Type B pancreatic cell (in vitro differentiated cells): ENCODE data around the gene SLC25A25. TPM values are rescaled to one million over a fixed set of nuclear protein-coding genes. Genes with fewer than 3 reads are reported as not detected.

Experiments used
- DNase-seq: peaks from one replicate; pipeline ENCODE4 v3.0.0; 2021; ENCODE audit warnings: mixed read lengths; ENCODE audit not compliant: unreplicated experiment; ENCODE audit errors: extremely low spot score
- H3K27ac Mint-ChIP-seq: 2 replicates; pipeline ENCODE4 v1.8.0; 2021; ENCODE audit warnings: mild to moderate bottlenecking, mixed read lengths
- H3K27me3 Mint-ChIP-seq: 2 replicates; pipeline ENCODE4 v1.8.0; 2021; ENCODE audit warnings: mixed read lengths
- H3K36me3 Mint-ChIP-seq: 2 replicates; pipeline ENCODE4 v1.8.0; 2021; ENCODE audit warnings: mixed read lengths
- H3K4me1 Mint-ChIP-seq: one replicate; pipeline ENCODE4 v1.8.0; 2021; ENCODE audit warnings: mixed read lengths; ENCODE audit not compliant: unreplicated experiment
- H3K4me3 Mint-ChIP-seq: 2 replicates; pipeline ENCODE4 v1.8.0; 2021; ENCODE audit warnings: mild to moderate bottlenecking, mixed read lengths
- H3K9me3 Mint-ChIP-seq: 2 replicates; pipeline ENCODE4 v1.8.0; 2021; ENCODE audit warnings: mixed read lengths
- total RNA-seq: library from RNA; stranded (reverse); gene quantifications from 2 replicates; pipeline ENCODE4 v1.2.1, GENCODE V29; 2021; ENCODE audit warnings: low replicate concordance
- TF ChIP-seq, protein P1 (sequence below): fragments of 200-600 bp; sonication (generic); conservative IDR thresholded peaks from 2 replicates; pipeline ENCODE4 v1.5.0; 2021; ENCODE audit warnings: antibody characterized with exemption, mild to moderate bottlenecking

The SLC25A25 gene
- total RNA-seq, 1 donor from 2014 or later = 19.1 TPM

DNA sequence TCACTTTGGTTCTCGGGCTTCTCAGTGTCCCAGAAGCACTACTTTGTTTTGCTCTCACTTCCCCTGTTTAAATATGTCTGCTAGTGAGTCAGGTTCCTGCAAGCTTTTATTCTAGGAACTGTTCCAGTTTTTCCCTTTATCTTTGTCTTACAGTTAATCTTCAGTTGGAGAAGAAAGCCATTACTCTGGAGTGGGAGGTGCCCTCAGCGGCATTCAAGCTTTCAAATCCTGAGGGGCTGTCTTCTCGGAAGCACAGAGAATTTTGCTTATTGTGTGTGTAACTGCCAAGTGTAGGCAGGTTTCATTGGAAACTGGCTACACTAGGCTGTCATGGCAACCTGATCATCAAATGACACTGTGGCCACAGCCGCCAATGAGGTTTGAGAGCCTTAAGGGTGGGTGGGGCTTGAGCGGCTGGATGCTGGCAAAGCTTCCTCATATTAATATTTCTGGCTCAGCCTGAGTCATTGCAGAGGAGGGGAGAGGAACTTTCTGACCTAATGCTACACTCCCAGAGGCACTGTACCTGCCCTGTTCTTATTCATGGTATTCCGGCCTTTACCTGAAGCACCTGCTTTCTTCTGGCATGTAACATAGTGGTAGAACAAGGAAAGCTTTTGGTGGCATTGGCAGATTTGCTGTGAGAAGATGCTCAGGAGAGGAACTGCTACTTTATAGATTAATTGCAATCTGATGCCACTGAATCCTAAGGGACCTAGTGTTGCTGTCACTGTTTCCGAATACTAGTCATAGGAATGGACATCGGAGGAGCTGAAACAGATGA lies 26.3 kb downstream of the SLC25A25 start:
- no peaks in the 10 kb centered on the region for H3K36me3 Mint-ChIP-seq
- H3K4me3 Mint-ChIP-seq = peak overlapping the region; percentile 79
- no peaks in the 10 kb centered on the region for H3K9me3 Mint-ChIP-seq
- TF ChIP-seq, protein P1, sequence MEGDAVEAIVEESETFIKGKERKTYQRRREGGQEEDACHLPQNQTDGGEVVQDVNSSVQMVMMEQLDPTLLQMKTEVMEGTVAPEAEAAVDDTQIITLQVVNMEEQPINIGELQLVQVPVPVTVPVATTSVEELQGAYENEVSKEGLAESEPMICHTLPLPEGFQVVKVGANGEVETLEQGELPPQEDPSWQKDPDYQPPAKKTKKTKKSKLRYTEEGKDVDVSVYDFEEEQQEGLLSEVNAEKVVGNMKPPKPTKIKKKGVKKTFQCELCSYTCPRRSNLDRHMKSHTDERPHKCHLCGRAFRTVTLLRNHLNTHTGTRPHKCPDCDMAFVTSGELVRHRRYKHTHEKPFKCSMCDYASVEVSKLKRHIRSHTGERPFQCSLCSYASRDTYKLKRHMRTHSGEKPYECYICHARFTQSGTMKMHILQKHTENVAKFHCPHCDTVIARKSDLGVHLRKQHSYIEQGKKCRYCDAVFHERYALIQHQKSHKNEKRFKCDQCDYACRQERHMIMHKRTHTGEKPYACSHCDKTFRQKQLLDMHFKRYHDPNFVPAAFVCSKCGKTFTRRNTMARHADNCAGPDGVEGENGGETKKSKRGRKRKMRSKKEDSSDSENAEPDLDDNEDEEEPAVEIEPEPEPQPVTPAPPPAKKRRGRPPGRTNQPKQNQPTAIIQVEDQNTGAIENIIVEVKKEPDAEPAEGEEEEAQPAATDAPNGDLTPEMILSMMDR = no peak
- H3K27me3 Mint-ChIP-seq = no peaks in the 10 kb centered on the region
- H3K4me1 Mint-ChIP-seq = peaks cover 58% of the 10 kb centered on the region
- peak; percentile 84 for DNase-seq
- peak overlapping the region; percentile 99 for H3K27ac Mint-ChIP-seq

DNA sequence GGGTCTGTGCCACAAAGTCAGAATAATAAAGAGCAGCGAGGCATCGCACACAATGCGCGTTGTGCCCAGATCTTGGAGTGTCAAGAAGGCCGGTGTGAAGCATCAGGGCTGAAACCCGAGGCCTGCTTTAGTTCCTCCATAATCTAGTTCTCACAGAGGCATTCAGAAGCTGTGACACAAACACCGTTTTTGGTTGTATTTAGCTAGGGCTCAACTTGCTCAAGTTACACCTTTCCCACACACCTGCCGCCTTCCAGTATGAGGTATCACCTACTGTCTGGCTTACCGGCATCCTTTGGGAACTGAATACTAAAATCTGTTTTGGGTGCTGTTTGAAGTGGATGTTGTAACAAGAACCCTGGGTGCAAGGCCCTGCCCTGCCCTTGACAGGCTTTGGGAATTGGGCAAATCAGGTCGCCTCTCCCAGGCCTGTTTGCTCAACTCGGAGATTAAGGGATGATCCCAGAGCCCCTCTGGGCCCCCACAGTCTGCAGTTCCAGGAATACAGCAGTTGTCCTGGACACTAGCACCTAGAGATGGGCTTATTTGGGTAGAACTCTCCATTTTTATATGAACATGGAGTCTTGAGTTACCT lies 27.0 kb downstream of the SLC25A25 start:
- TF ChIP-seq, protein P1 = no peak
- peak overlapping the region; percentile 99 for H3K27ac Mint-ChIP-seq
- no peak overlapping the region for H3K4me3 Mint-ChIP-seq
- no peaks in the 10 kb centered on the region for H3K27me3 Mint-ChIP-seq
- no peaks in the 10 kb centered on the region for H3K36me3 Mint-ChIP-seq
- H3K4me1 Mint-ChIP-seq = peaks cover 58% of the 10 kb centered on the region
- no peak for DNase-seq
- H3K9me3 Mint-ChIP-seq = no peaks in the 10 kb centered on the region

DNA sequence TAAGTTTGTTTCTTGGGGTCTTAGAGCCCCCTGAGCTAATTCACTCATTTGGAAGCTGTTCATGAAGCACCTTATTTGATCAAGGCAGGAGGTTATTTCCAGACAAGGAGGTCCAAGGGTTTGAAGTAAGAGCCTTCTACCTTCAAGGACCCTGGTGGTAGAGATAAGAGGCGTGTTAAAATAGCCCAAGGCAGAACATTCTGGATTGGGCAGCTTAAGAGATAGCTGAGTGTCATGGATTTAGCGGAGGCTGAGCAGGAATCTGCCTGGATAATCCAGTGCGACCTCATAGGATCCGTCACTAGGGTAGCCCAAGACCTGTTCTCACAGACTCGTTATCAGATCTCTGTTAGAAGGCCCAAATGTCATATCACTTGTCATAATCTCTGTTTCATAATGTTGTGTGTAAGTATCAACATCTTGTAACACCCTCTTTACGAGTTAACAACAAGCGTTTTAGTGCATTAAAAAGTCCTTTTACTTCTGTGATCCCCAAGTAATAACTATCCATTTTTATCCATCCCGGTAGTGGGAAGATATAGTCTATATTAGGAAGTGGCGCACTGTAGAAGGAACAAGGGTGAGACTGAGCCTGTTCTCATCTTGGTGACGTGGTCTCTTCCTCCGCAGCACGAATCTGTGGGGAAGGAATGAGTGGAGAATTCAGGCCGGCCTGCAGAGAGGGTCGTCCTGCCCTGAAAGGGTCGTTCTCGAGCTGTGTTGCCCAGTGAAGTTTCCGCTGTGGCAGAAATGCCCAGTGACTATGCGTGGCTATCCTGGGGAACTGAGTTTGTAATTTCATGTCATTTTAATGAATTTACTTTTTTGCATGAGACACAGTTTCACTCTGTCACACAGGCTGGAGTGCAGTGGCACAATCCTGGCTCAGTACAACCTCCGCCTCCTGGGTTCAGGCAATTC lies 28.8 kb downstream of the SLC25A25 start:
- DNase-seq = no peak
- peak overlapping the region; percentile 28 for H3K4me3 Mint-ChIP-seq
- H3K4me1 Mint-ChIP-seq = peaks cover 56% of the 10 kb centered on the region
- H3K9me3 Mint-ChIP-seq = no peaks in the 10 kb centered on the region
- H3K36me3 Mint-ChIP-seq = peaks cover 6% of the 10 kb centered on the region
- TF ChIP-seq, protein P1 = no peak
- no peaks in the 10 kb centered on the region for H3K27me3 Mint-ChIP-seq
- peak overlapping the region; percentile 100 for H3K27ac Mint-ChIP-seq

DNA sequence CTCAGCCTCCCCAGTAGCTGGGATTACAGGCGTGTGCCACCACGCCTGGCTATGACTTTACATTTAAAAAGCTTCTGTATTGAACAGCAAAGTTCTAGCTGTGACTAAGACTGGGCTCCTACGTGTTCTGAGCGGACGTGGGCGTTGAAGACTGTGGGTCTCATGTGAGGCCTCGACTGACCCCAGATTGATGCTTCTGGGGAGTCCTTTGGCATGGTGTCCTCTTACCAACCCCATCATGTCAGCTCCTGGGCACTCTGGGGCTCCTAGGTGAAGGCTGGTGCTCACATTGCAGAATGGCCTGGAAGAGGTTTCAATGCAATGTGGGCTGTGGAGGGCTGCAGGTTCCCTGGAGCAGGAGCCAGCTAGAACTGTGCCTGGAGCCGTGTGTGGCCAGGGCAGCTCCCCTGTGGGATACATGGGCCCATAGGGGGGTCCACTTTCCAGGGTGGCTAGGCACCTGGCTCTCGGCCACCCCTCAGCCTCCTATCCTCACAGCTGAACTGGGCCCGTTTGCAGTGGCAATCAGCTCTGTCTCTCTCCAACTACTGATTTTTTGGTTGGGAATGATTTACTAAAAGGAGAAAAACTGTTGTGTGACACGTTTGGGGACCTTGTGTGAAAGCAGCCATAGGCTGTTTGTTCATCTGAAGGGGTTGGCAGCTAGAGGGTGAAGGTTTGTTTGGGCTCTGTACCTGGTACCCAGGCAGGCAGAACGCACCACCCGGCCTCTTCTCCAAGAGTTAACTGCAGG lies 29.7 kb downstream of the SLC25A25 start:
- DNase-seq = no peak
- H3K36me3 Mint-ChIP-seq = peaks cover 11% of the 10 kb centered on the region

More for the DNA sequence above, 29.7 kb downstream of the SLC25A25 start:
- Mint-ChIP-seq H3K27me3 (no peaks in the 10 kb centered on the region), H3K9me3 (no peaks in the 10 kb centered on the region), H3K27ac (peak overlapping the region; percentile 100), H3K4me1 (peaks cover 55% of the 10 kb centered on the region), H3K4me3 (peak overlapping the region; percentile 95)
- TF ChIP-seq, protein P1 = no peak
